GM18519 (cell line): Measurements from ENCODE around the gene CYP19A1.

ENCODE experiments used
- ATAC-seq: cut with Tn5 transposase; IDR thresholded peaks from one replicate; pipeline ENCODE4 v1.9.1; 2021; ENCODE audit warnings: mild to moderate bottlenecking, moderate library complexity; ENCODE audit not compliant: unreplicated experiment, low FRiP score

Gene CYP19A1

GRCh38 chr15:51363383-51363782 is 25.0 kb upstream of the CYP19A1 start:
- no peak for ATAC-seq

GRCh38 chr15:51359981-51360380 is 21.6 kb upstream of the CYP19A1 start:
- no peak for ATAC-seq

GRCh38 chr15:51356983-51357382 is 18.6 kb upstream of the CYP19A1 start:
- ATAC-seq, result no peak

- no peak for ATAC-seq
These were observed 17.8 kb upstream of the CYP19A1 start for GRCh38 chr15:51356147-51356546.

GRCh38 chr15:51355096-51355495 is 16.7 kb upstream of the CYP19A1 start:
- ATAC-seq, result no peak

GRCh38 chr15:51353976-51354375 is 15.6 kb upstream of the CYP19A1 start:
- ATAC-seq, result no peak

- no peak for ATAC-seq
These were observed 12.3 kb upstream of the CYP19A1 start for GRCh38 chr15:51350723-51351122.

- no peak for ATAC-seq
These were observed 10.9 kb upstream of the CYP19A1 start for GRCh38 chr15:51349156-51349844.

- peak; percentile 94 for ATAC-seq
These were observed 10.3 kb upstream of the CYP19A1 start for GRCh38 chr15:51348688-51349087.

GRCh38 chr15:51346136-51346535 is 7.7 kb upstream of the CYP19A1 start:
- no peak for ATAC-seq

GRCh38 chr15:51343466-51343865 is 5.1 kb upstream of the CYP19A1 start:
- no peak for ATAC-seq

GRCh38 chr15:51342227-51342999 is 4.0 kb upstream of the CYP19A1 start:
- no peak for ATAC-seq

- no peak for ATAC-seq
These were observed 3.2 kb upstream of the CYP19A1 start, which contains the start of gene GLDN for GRCh38 chr15:51341366-51342226. Gene GLDN (plus strand): TSS chr15:51341655. CDS start chr15:51341685, 30 bp downstream.

GRCh38 chr15:51335538-51336410 is 2.6 kb downstream of the CYP19A1 start:
- ATAC-seq, result no peak

GRCh38 chr15:51335087-51335486 is 3.3 kb downstream of the CYP19A1 start:
- ATAC-seq, result no peak

- no peak for ATAC-seq
These were observed 4.4 kb downstream of the CYP19A1 start for GRCh38 chr15:51334011-51334451.

GRCh38 chr15:51333571-51333970 is 4.8 kb downstream of the CYP19A1 start:
- no peak for ATAC-seq

- no peak for ATAC-seq
These were observed 5.9 kb downstream of the CYP19A1 start for GRCh38 chr15:51332206-51333147.

GRCh38 chr15:51331141-51331540 is 7.3 kb downstream of the CYP19A1 start:
- ATAC-seq, result no peak
